Ramos (cell line): ENCODE measurements around the gene CCBE1.
"Not testable (repeated sequence)": the region's sequence is repeated elsewhere in the genome, so short reads cannot be mapped to it uniquely, and the experiment has no call there.

Experiments used
- in situ Hi-C: fragments of 300-500 bp; cut with MboI; formaldehyde crosslinking; loops from one replicate; pipeline ENCODE4 v1.14.3; 2022; ENCODE audit warnings: low sequenced_read_pairs; ENCODE audit not compliant: unreplicated experiment

CCBE1 gene

DNA sequence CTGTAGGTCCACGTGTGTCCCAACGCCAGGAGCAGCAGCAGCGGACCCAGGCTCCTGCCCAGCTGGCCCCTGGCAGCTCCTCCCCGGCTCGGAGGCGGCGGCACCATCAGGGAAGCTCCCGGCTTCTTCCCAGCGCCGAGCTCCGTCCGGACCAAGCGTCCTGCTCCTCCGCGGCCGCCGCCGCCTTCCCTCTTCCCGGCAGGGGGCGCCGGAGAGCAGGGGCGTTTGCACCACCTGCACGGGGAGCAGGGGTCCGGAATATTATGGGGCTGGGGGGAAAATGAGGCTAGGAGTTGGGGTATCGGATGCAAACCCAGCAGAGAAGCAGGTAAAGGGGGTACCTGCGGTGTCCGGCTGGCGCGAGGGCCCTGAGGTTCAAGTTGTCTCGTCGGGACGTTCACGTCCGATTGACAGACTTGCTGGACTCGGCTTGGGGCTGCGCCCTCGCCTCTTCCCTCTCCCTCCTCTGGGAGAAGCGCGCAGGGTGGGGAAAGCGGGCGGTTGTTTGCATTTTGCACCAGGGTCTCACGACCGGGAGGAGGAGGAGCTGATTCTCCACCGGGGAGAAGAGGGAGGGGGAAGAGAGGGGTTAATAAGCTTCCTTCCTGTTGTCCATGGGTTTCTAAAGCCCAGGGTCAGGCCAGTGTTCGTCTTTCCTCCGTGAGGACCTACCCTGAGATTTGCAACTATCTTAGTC, at the start of gene CCBE1:
Gene CCBE1 (minus strand): TSS at position 188 of the 697 bp plus-strand sequence.
- in situ Hi-C loops, result no loop called here

DNA sequence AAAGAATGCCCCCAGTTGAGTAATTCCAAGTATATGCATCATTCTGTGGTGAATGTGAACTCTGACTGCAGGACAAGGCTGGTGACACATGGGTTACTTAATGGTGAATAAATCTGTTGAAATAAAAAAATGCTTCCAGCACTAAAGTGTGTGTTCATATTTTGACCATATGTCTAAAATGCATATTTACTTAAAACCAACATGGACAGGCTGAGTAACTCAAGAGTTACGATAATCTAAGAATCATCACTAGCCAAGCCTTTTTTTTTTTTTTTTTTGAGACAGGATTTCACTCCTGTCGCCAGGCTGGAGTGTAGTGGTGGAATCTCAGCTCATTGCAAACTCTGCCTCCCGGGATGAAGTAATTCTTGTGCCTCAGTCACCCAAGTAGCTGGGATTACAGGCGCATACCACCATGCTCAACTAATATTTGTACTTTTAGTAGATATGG, 47.1 kb upstream of the CCBE1 start:
- in situ Hi-C loops, result no loop called here

DNA sequence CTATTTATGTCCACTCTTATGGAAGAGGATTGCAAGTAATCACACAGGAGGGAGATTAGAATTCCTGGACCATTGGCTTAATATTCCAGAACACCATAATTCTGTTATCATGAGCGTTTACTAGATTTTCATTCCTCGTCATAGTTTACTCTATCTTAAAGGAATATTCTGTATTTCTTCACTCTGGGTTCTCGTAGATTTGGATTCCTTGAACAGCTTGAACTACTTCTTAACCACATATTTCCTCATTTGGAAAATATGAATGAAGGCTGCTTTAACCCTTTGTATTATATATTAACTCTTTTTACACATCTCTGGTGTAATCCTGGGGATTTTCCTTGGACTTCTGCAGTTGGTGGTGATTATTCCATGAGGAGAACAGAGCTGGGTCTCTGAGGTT, 46.3 kb upstream of the CCBE1 start:
- in situ Hi-C loops, result no loop called here

DNA sequence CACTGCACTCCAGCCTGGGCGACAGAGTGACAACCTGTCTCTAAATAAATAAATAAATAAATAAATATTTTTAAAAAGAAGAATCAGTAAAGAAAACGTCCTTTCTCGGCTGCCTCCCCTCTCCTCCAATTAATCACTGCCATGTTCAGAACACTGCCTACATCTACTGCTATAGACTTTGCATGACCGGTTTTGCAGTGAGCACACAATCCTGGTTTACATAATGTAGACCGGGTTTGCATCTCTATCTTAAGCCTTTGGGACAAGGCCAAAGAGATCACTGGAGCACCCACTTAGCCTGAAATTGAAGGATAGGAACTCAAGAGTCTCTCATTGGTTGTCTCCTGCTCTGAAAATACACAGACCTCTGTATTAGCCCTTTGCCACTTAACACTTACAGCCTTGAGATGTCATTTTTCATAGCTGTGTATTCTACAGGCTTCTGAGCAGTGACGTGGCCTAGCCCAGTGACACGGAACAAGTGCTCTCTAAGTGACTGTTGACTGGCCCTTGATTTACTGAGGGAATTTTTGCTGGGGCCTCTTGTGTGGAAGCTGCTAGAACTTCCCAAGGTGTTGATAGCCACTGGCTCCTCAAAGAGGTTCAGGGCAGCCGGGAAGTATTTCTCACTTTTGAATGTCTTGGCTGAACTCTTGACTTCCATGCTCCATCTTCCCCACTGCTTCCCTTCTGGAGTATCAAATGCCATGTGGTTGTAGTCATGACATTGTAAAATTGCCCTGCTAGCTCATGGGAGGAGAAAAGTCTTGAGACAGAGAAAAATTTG, 45.3 kb upstream of the CCBE1 start:
- in situ Hi-C loops, result no loop called here

DNA sequence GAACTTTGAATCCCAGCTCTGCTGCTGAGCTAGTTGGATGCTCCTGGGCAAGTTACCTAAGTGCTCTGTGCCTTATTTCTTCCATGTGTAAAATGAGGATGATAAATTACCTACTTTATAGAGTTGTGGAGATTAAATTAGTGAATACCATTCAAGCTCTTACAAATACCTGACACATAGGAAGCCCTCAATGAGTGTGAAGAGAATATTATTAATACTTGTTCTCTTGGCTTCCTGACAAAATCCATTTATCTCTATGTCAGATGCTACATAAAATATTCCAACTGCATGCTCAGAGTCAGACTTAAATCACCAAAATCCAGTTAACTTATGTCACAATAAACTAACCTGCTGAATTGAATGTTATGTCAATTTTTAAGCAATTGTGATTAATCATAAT, 42.9 kb upstream of the CCBE1 start:
- in situ Hi-C loops, result no loop called here

DNA sequence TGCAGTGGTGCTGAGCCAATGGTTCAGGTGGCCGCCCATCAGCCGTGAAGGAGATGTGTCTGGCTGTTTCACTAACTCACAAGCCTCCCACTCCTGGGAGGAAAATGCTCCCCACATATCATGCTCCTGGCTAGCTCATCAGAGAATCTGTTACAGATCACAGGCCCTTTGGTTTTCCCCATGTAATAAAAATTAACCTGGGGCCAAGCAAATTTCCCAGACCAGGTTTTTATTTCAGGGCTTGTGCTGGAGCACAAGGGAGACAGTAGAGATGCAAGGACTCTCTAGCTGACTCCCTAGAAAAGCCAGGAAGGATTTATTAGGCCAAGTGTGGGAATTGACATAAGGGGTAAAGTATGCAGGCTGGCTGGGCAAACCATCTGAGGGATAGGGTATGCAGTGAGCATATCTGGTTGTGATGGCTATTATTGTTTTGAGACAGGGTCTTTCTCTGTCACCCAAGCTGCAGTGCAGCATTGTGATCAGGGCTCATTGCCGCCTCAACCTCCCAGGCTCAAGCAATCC, 40.6 kb upstream of the CCBE1 start:
- in situ Hi-C loops, result no loop called here

DNA sequence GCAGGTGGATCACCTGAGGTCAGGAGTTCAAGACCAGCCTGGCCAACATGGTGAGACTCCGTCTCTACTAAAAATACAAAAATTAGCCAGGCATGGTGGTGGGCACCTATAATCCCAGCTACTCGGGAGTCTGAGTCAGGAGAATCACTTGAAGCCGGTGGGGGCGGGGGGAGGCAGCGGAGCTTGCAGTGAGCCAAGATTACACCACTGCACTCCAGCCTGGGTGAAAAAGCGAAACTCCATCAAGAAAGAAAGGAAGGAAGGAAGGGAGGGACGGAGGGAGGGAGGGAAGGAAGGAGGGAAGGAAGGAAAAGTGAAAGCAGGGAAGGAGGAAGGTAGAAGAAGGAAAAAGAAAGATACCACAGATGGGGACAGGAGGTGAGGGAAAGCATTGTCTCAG, 40.1 kb upstream of the CCBE1 start:
- in situ Hi-C loops, result not testable (repeated sequence)

DNA sequence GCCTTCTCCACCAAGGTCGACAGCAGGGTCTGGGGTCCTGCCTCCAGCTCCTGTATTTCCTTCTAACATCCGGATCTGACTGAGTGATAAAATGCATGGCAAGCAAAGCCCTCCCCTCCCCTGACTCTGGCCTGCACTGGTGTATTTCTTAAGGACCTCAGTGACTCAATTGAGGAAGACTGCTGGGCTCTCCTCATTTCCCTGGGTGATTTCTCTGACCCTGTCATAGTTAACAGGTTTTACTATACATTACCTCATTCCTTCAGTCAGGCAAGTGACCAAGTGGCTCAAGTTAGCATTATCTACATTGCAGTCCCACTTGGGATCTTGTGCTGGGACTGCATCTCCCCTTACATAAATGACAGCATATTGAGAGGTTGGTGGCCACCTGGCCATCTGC, 38.8 kb upstream of the CCBE1 start:
- in situ Hi-C loops, result no loop called here

DNA sequence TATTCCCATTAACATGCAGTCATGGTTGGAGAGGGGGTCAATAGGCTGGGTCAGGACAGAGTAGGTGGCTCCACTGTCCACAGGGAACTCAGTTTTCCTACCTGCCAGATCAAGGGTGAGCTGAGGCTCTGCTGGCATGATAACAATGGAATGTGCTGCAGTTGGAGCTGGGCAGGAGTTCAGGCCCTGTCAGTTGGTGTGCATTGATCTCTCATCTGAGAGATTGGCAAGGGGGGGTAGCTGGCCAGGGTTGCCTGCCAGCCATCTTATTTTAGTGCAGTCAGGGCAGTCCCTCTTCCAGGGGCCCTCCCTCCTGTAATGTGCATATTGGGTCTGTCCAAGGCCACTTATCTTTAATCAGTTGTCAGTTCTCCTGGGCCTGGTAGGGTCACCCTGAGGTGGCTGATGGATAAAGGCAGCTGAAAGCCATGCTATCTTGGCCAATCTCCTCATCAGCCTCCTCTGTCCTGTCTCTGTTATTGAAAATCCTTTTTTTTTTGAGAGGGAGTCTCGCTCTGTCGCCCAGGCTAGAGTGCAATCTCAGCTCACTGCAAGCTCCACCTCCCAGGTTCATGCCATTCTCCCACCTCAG, 38.1 kb upstream of the CCBE1 start:
- in situ Hi-C loops, result no loop called here

DNA sequence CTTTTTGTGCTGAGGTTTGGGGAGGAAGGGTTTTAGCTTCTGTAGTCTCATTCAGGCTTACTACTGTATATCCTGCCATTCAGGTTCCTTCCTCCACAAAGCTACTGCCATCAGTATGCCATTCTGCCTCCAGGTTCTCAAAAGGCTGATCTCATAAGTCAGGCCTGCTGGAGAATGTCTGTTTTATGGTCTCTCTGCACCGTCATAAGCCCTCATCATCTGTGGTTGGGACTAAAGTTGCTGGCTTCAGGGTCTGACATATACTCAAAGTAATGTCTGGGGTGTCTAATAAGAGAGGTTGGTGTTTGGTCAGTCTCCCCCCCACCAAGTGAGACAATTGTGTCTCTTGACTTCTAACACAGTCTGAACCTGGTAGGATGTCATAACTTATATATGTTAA, 36.2 kb upstream of the CCBE1 start:
- in situ Hi-C loops, result no loop called here

DNA sequence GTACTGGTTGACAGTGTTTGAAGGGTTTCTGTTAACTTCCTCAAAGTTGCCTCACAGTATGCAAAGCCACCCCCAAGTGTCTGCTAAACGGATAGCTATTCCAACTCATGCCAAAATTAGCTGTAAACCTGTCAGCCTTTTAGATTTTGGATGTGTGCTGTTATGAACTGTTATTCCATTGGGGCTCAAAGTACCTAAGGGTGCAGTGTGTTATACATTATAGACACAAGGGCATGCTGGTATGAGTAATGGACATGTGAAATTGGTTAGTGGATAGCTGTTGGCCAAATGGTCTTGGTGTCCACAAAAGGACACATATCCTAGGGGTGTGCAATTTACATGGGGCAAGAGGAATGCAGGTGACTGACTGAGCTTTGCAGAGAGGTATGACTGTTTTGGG, 33.7 kb upstream of the CCBE1 start:
- in situ Hi-C loops, result no loop called here

DNA sequence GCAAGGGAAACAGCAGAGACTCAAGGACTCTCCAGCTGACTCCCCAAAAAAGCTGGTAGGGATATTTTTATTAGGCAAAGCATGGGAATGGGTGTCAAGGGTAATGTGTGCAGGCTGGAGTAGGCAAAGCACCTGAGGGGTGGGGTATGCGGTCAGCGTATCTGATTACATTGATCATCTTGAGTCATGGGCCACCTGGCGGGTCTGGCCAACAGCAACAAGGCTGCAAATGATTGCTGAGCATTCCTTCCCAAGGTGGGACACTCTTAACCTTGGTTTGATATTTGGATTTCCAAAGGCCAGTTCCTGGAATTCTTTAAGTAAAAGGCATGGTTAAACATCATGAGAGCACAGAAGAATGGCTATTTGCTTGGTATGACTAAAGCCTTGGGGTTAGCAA, 32.6 kb upstream of the CCBE1 start:
- in situ Hi-C loops, result no loop called here

DNA sequence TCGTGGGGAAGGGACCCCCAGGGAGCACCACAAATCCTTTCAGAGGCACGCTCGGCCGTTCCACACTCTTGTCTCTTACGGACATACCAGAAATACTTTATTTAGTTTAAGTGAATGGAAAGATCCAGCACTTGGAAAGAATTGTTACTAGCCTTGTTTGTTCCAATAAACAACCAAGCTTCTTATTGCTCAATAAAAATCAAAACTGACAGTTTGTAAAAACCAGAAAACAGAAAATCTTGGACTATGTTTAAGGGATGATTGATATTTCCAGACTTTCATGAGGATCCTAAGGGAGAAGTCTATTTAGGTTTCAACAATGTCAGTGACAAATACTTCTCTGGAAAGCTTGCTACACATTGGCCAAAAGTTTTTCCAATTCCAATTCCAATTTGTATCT, 31.6 kb upstream of the CCBE1 start:
- in situ Hi-C loops, result no loop called here

DNA sequence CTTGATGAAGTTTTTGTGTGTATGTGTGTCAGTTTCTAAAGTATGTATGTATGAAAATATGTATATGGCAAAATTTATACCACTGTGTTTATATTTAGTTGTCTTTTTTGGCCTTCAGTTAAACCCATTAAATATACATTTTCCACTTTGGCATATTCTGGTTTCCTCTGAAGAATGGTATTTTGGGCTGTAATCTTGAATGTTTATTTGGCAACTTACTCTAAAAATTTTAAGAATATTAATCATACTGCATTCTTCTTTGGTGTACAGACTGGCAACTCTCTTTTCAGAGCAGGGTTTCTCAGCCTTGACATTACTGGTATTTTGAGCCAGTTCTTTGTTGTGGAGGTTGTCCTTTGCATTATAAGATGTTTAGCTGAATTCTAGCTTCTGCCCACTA, 27.9 kb upstream of the CCBE1 start:
- in situ Hi-C loops, result no loop called here

DNA sequence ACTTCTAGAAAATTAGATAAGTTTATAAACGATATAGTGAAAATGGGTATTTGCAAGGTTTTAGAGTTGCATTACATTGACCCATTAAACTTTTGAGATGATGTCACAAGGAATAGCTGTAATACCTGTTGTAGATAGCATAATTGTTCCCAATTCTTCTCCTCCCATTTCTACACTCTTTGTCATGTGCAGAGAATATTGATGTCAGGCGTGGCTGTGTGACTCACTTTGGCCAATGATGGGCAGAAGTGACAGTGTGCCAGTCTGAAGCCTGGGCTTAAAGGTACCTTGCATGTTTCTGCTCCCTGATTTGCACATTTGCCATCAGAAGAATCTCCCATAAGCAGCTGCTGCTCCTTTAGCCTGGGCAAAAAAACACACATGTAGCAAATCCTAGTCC, 26.9 kb upstream of the CCBE1 start:
- in situ Hi-C loops, result no loop called here

DNA sequence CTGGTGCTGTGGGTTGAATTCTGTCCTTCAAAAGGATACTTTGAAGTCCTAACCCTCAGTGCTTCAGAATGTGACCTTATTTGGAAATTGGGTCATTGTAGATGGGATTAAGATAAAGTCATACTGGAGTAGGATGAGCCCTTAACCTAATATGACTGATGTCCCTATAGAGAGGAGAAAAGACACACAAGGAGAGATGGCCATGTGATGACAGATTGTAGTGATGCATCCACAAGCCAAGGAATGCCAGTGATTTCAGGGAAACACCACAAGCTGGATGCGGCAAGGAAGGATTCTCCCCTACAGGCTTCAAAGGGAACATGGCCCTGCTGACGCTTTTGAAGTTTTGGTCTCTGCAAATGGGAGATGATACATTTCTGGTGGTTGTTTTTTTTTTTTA, 24.7 kb upstream of the CCBE1 start:
- in situ Hi-C loops, result no loop called here

DNA sequence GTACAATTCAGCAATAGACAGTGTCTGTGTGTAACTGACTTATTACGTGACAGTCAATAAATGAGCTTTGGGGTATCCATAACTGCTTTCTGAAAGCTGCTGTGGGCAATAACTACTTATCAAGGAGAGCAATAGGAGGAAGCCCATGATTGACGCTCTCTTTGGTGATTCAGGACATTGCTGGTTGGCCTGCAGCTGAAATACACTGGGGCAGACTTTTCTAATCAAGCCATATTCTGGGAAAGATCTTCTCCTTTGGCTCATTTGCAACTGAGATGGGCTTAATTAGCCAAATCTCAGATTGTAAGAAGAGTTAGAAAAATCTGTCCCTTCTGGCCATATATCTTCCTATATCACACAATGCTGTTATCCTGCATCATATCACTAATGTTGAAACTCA, 24.0 kb upstream of the CCBE1 start:
- in situ Hi-C loops, result no loop called here

DNA sequence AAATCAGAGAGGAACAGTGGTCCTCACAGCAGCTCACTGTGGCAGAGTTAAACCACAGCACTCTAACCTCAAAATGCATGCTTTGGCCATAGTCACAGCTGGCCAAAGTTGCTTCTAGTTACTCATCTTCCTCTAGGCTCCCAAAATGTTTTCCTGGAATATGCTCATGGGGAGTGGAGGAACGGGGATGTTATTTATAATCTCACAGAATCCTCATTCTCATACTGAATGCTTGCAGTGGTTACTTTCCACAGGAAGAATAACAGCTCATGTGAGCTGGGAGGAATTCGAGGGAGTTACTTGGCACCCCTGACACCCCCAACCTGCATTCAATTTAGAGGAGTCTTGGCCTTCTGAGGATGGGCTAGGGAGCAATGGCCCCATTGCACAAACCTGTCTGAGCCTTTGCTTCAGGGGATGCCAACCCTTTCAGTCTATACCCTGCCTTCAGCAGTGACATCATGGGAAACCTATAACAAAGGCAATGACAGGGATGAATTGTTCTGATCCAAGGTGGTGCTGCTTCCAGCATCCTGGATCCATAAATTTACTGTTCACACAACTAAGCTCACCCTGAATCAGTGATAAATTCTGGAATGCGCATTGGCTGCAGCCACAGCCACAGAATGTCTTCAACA, 22.4 kb upstream of the CCBE1 start:
- in situ Hi-C loops, result no loop called here

DNA sequence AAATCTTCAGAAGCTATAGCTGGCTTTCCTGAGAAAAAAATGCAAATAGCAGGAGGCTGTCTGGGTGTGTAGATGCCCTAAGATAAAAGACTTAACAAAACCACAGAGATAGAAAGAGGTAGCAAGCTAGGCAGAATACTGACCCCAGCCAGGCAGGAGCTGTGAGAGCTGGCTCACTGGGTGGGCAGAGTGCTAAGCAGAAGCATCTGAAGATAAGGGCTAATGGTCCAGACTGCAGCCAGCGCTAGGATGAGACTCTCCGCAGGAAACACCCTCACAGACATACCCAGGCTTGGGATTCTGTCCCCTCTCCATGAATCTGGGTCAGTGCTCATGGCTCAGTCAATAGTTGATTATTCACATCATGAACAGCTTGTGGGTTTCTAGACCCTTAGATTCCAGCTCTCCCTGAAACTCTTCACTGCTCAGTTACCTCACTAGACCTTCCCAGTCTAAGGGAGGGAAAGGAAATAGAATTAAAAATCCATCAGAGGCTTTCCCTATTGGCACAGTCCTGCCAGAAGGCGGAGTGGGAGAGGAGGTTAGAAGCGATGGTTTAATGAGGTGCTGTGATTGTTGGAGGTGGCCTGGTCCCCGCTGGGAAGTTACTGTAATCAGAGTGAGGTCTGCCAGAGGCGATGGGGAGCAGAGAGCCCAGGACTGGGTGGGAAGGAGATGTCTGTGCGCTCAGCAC, 21.4 kb upstream of the CCBE1 start:
- in situ Hi-C loops, result no loop called here

DNA sequence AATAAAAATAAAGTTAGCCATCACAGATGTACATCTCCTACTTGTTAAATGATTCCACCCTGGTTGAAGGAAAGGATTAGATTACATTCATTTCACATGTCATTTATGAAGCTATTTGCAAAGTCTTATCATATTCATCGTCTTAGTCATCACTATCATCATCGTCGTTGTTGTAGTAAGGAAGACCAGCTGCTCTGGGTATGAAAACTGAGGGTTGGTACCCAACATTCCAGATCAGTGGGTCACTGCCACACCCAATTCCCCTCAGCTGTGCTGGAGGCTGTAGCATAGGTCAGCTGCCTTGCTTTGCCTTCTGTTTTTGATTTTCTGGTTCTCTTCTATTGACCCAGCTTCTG, 20.9 kb upstream of the CCBE1 start:
- in situ Hi-C loops, result no loop called here
